Measurements from ENCODE around the gene LHPP. TPM values are rescaled to one million over a fixed set of nuclear protein-coding genes. Genes with fewer than 3 reads are reported as not detected.

LHPP gene
- total RNA-seq, 1 experiment from 2014 or later = 3.7 TPM

GRCh38 chr10:124541076-124541903 is 79.7 kb downstream of the LHPP start:
- H3K9me3 Mint-ChIP-seq (ENCODE audit: unreplicated experiment) = no peaks in the 10 kb centered on the region
- H3K4me3 Mint-ChIP-seq (ENCODE audit: unreplicated experiment) = no peak overlapping the region
- no peak overlapping the region for H3K27ac Mint-ChIP-seq (ENCODE audit: low read depth, unreplicated experiment)
- no TSS peak for BruUV-seq (replicated peaks)
- no peaks in the 10 kb centered on the region for H3K4me1 Mint-ChIP-seq (ENCODE audit: insufficient read depth, unreplicated experiment)
- no peak for DNase-seq (ENCODE audit: unreplicated experiment)
- intact Hi-C loops (cut with micrococcal nuclease) = no loop called here
- ChIA-PET CTCF (interaction anchor here (0.6 to 4.8 kb wide), 8 partner anchors 9 to 288 kb away, joined by 3 to 45 read pairs (median 4); no protein-coding TSS in a partner anchor), POLR2A (interaction anchor here (0.6 to 0.7 kb wide), 2 partner anchors 200 to 221 kb away, joined by 3 read pairs; no protein-coding TSS in a partner anchor)
- H3K27me3 Mint-ChIP-seq (ENCODE audit: insufficient read depth, unreplicated experiment) = no peaks in the 10 kb centered on the region
- TF ChIP-seq CTCF (IDR thresholded peaks at IDR 0.05; ENCODE audit: unreplicated experiment) = no peak
- H3K36me3 Mint-ChIP-seq (ENCODE audit: insufficient read depth, unreplicated experiment) = no peaks in the 10 kb centered on the region

DNA sequence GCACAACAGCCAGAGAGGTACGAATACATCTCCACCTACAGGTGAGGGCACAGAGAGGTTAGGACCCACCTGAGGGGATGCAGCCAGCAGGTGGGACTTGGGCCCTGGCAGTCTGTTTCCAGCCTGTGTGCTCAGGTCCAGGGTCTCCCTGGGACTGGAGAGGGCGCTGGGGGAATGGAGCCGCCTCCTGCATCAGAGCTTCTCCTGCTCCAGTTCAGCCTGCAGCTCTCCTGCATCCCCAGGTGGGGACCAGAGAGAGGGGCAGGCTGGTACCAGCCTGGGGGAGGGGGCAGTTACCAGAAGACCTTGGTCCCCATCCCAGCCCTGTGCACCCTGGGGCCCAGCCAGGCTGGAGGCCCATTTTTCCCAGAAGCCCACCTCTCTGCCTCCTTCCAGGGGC is 80.7 kb downstream of the LHPP start:
- CTCF ChIA-PET = interaction anchor here (4.8 kb wide), 1 partner anchor 199 kb away, joined by 45 read pairs; no protein-coding TSS in a partner anchor
- H3K27me3 Mint-ChIP-seq (ENCODE audit: insufficient read depth, unreplicated experiment) = no peaks in the 10 kb centered on the region
- DNase-seq (ENCODE audit: unreplicated experiment) = no peak

GRCh38 chr10:124543146-124543545 is 81.5 kb downstream of the LHPP start:
- no peak for TF ChIP-seq CTCF (IDR thresholded peaks at IDR 0.05; ENCODE audit: unreplicated experiment)
- Mint-ChIP-seq H3K27ac (ENCODE audit: low read depth, unreplicated experiment) (no peak overlapping the region), H3K4me3 (ENCODE audit: unreplicated experiment) (no peak overlapping the region), H3K36me3 (ENCODE audit: insufficient read depth, unreplicated experiment) (no peaks in the 10 kb centered on the region), H3K4me1 (ENCODE audit: insufficient read depth, unreplicated experiment) (no peaks in the 10 kb centered on the region), H3K9me3 (ENCODE audit: unreplicated experiment) (no peaks in the 10 kb centered on the region), H3K27me3 (ENCODE audit: insufficient read depth, unreplicated experiment) (no peaks in the 10 kb centered on the region)
- intact Hi-C loops (cut with micrococcal nuclease) = no loop called here
- CTCF ChIA-PET = interaction anchor here (1.2 kb wide), 1 partner anchor 184 kb away, joined by 3 read pairs; no protein-coding TSS in a partner anchor
- DNase-seq (ENCODE audit: unreplicated experiment) = no peak
- POLR2A ChIA-PET = no interaction called here
- no TSS peak for BruUV-seq (replicated peaks)

More for the DNA sequence above, 80.7 kb downstream of the LHPP start:
- no peak overlapping the region for H3K4me3 Mint-ChIP-seq (ENCODE audit: unreplicated experiment)
- H3K27ac Mint-ChIP-seq (ENCODE audit: low read depth, unreplicated experiment) = no peak overlapping the region
- no peaks in the 10 kb centered on the region for H3K36me3 Mint-ChIP-seq (ENCODE audit: insufficient read depth, unreplicated experiment)
- H3K9me3 Mint-ChIP-seq (ENCODE audit: unreplicated experiment) = no peaks in the 10 kb centered on the region
- no peak for TF ChIP-seq CTCF (IDR thresholded peaks at IDR 0.05; ENCODE audit: unreplicated experiment)
- POLR2A ChIA-PET = no interaction called here
- no TSS peak for BruUV-seq (replicated peaks)
- intact Hi-C loops (cut with micrococcal nuclease) = no loop called here
- no peaks in the 10 kb centered on the region for H3K4me1 Mint-ChIP-seq (ENCODE audit: insufficient read depth, unreplicated experiment)

- ChIA-PET CTCF (interaction anchor here (1.2 kb wide), 1 partner anchor 183 kb away, joined by 3 read pairs; no protein-coding TSS in a partner anchor), POLR2A (no interaction called here)
Measured at GRCh38 chr10:124543971-124544370, 82.3 kb downstream of the LHPP start.

More at GRCh38 chr10:124543971-124544370, 82.3 kb downstream of the LHPP start:
- Mint-ChIP-seq H3K27me3 (ENCODE audit: insufficient read depth, unreplicated experiment) (no peaks in the 10 kb centered on the region), H3K9me3 (ENCODE audit: unreplicated experiment) (no peaks in the 10 kb centered on the region), H3K4me1 (ENCODE audit: insufficient read depth, unreplicated experiment) (no peaks in the 10 kb centered on the region), H3K4me3 (ENCODE audit: unreplicated experiment) (no peak overlapping the region), H3K36me3 (ENCODE audit: insufficient read depth, unreplicated experiment) (no peaks in the 10 kb centered on the region), H3K27ac (ENCODE audit: low read depth, unreplicated experiment) (no peak overlapping the region)
- BruUV-seq (replicated peaks) = no TSS peak
- intact Hi-C loops (cut with micrococcal nuclease) = no loop called here
- TF ChIP-seq CTCF (IDR thresholded peaks at IDR 0.05; ENCODE audit: unreplicated experiment) = no peak
- DNase-seq (ENCODE audit: unreplicated experiment) = no peak
